ENCODE measurements around the gene DLG5. TPM values are rescaled to one million over a fixed set of nuclear protein-coding genes. Genes with fewer than 3 reads are reported as not detected.
A peak's percentile ranks its signal among the peaks of the same experiment; 100 is the strongest.

Gene DLG5, protein sequence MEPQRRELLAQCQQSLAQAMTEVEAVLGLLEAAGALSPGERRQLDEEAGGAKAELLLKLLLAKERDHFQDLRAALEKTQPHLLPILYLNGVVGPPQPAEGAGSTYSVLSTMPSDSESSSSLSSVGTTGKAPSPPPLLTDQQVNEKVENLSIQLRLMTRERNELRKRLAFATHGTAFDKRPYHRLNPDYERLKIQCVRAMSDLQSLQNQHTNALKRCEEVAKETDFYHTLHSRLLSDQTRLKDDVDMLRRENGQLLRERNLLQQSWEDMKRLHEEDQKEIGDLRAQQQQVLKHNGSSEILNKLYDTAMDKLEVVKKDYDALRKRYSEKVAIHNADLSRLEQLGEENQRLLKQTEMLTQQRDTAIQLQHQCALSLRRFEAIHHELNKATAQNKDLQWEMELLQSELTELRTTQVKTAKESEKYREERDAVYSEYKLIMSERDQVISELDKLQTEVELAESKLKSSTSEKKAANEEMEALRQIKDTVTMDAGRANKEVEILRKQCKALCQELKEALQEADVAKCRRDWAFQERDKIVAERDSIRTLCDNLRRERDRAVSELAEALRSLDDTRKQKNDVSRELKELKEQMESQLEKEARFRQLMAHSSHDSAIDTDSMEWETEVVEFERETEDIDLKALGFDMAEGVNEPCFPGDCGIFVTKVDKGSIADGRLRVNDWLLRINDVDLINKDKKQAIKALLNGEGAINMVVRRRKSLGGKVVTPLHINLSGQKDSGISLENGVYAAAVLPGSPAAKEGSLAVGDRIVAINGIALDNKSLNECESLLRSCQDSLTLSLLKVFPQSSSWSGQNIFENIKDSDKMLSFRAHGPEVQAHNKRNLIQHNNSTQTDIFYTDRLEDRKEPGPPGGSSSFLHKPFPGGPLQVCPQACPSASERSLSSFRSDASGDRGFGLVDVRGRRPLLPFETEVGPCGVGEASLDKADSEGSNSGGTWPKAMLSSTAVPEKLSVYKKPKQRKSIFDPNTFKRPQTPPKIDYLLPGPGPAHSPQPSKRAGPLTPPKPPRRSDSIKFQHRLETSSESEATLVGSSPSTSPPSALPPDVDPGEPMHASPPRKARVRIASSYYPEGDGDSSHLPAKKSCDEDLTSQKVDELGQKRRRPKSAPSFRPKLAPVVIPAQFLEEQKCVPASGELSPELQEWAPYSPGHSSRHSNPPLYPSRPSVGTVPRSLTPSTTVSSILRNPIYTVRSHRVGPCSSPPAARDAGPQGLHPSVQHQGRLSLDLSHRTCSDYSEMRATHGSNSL (N-terminal part only)
- 10 to 100 TPM in 1 of 2 donors, 1 to 10 TPM in 1; 9.7 to 13.1 TPM for total RNA-seq
- 16.8 to 23.3 reads per million in 2 donors for total RNA-seq

DNA sequence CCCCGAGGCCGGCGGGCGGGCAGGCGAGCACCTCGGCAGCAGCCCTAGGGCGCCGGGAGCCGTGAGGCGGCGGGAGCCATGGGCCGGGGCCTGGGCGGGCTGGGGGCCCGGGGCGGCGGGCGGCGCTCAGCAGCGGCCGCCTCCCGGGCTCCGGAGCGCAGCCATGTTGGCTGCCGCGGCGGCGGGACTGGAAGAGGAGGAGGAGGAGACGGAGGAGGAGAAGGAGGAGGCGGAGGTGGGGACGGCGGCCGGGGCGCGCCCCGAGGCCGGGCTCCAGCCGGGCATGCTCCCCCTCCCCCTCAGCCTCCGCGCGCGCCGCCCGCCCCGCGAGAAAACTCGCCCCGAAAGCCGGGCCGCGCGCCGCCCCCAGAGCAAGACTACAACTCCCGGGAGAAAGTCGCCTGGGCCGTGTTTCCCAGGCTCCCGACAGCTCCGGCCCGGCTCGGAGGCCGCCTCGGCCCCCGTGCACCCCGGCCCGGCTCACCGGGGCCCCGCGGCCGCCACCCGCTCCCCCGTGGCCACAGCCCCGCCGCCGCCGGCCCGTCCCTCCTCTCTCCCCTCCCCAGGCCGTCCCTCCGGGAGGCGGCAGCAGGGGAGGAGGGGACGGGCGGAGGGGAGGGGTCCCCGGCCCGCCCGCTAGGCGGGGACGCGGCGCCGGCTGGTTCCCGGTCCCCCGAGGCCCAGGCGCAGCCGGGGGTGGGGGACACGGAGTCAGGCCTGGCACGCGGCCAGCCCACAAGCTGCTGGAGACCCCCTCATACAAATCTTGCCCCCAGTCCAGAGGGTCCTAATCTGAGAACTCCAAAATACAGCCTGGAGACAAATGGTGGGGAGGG lies at the start of gene DLG5:
DLG5 (minus strand) TSS at position 190 of the 836 bp plus-strand sequence. CDS start 235 bp downstream, outside the sequence.
- no peaks in the 10 kb centered on the region for H3K9me3 ChIP-seq (ENCODE audit: control insufficient read depth, low read length, poor library complexity, severe bottlenecking)
- Mint-ChIP-seq H3K4me1 (peaks cover 11% of the 10 kb centered on the region), H3K4me3 (peak within 1 kb of the TSS; percentile 84), H3K36me3 (ENCODE audit: low read depth) (peaks cover 2% of the 10 kb centered on the region), H3K27ac (no peak within 1 kb of the TSS), H3K27me3 (peaks cover 51% of the 10 kb centered on the region)
- ATAC-seq (peak; percentile 72), DNase-seq (no peak)

DNA sequence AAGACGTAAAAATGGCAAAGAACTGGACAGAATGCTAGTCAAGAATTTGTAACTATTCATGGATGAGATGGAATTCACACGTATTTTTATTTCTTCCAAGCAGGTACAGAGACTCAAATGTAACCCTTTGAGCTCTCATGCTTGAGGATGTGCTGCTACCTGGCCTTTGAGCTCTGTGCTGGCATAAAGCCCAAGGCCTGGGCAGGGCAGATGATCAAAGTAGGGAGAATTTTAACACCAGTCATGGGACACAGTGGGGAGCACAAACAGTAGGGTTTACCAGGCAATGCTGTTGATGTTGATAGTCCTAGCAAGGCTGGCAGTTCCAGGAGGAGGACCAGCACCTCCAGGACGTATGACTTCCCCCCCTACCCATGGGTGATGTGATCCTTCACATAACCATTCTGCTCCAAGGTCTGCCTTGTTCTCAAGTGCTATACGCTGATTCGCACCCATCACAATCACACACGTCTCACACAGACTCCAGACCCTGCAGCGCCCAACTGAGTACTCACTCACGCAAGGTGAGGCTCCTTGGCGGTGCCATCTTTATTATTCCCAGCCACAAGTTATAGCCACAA lies 48.6 kb upstream of the DLG5 start:
- ATAC-seq, result no peak
- Mint-ChIP-seq H3K27me3 (no peaks in the 10 kb centered on the region), H3K4me1 (peaks cover 3% of the 10 kb centered on the region), H3K4me3 (no peak overlapping the region), H3K27ac (no peak overlapping the region), H3K36me3 (ENCODE audit: low read depth) (peaks cover 7% of the 10 kb centered on the region)
- H3K9me3 ChIP-seq (ENCODE audit: control insufficient read depth, low read length, poor library complexity, severe bottlenecking), result no peaks in the 10 kb centered on the region
- no peak for DNase-seq

DNA sequence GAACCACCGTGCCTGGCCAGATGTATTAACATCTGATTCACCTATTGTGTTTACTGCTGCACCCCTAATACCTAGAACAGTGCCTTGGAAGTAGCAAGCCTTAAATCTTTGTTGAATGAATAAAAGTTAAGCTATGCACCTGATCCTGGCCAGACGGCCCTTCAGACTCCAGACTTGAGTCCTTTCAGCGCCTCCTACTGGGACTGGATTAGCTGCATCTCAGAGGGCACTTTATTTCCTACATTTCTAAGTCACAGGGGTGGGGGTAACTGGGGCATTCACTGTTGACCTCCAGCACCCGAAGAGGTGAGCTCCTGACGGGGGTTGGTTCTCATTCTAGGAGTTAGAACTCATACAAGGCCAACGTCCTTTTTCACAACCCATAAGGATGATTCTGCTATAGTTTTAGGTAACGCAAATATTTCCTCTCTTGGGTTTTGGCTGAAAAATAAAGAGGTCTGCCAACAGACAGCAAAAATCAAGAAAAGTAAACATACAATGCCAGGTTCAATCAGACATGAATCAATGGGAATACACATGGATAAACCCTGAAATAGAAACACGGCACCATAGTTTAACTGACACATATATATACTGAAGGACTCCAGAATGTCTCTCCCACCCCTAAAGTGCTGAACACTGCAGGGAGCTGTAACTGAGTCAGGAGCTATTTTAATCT lies 48.0 kb upstream of the DLG5 start:
- Mint-ChIP-seq H3K4me3 (no peak overlapping the region), H3K27ac (no peak overlapping the region)
- no peaks in the 10 kb centered on the region for H3K9me3 ChIP-seq (ENCODE audit: control insufficient read depth, low read length, poor library complexity, severe bottlenecking)

DNA sequence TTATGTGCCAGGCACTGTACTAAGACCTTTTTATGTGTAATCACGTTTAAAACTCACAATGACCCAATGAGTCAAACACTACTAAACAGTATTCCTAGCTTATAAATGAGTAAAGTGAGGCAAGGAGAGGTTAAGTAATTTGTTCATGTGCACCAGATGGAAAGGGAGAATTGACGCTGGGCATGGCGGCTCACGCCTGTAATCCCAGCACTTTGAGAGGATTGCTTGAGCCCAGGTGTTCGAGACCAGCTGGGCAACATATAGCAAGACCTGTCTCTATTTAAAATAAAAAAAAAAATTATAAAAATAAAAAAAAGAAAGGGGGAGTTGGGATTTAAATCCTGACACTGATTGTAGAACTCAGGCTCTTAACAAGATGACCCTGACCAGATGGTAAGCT lies 46.7 kb upstream of the DLG5 start:
- DNase-seq (no peak), ATAC-seq (no peak)
- Mint-ChIP-seq H3K4me3 (no peak overlapping the region), H3K27ac (peak overlapping the region; percentile 34), H3K36me3 (ENCODE audit: low read depth) (peaks cover 7% of the 10 kb centered on the region), H3K27me3 (no peaks in the 10 kb centered on the region), H3K4me1 (peaks cover 3% of the 10 kb centered on the region)
- H3K9me3 ChIP-seq (ENCODE audit: control insufficient read depth, low read length, poor library complexity, severe bottlenecking), result no peaks in the 10 kb centered on the region

More for the DNA sequence above, 48.0 kb upstream of the DLG5 start:
- Mint-ChIP-seq H3K36me3 (ENCODE audit: low read depth) (peaks cover 7% of the 10 kb centered on the region), H3K27me3 (no peaks in the 10 kb centered on the region), H3K4me1 (peaks cover 3% of the 10 kb centered on the region)
- ATAC-seq (no peak), DNase-seq (no peak)

DNA sequence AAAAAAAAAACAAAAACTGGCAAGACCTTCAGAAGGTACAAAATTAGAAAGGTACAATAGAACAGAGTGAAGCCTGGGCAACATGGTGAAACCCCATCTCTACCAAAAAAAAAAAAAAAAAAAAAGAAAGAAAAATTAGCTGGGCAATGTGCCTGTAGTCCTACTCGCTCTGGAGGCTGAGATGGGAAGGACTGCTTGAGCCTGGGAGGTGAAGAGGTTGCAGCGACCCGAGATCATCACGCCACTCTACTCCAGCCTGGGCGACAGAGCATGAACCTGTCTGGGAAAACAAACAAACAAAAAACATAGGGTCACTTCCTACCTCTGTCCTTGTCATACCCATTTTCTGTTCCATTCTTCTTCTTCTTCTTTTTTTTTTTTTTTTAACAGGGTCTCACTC lies 45.6 kb upstream of the DLG5 start:
- Mint-ChIP-seq H3K4me3 (no peak overlapping the region), H3K36me3 (ENCODE audit: low read depth) (peaks cover 2% of the 10 kb centered on the region), H3K4me1 (peaks cover 5% of the 10 kb centered on the region), H3K27me3 (no peaks in the 10 kb centered on the region), H3K27ac (peak overlapping the region; percentile 34)
- ATAC-seq (no peak), DNase-seq (no peak)
- no peaks in the 10 kb centered on the region for H3K9me3 ChIP-seq (ENCODE audit: control insufficient read depth, low read length, poor library complexity, severe bottlenecking)

DNA sequence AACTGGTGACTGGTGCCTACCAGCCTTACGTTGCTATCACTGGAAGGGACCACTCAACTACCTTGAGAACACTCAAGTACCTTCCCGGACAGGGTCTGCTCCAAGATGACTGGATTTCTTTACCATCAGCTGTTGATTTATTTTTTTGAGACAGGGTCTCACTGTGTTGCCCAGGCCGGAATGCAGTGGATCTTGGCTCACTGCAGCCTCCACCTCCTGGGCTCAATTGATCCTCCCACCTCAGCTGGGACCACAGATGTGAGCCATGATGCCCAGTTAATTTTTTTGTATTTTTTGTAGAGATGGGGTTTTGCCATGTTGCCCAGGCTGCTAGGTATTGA lies 45.2 kb upstream of the DLG5 start:
- Mint-ChIP-seq H3K27me3 (no peaks in the 10 kb centered on the region), H3K36me3 (ENCODE audit: low read depth) (peaks cover 2% of the 10 kb centered on the region), H3K27ac (no peak overlapping the region), H3K4me3 (no peak overlapping the region), H3K4me1 (peaks cover 5% of the 10 kb centered on the region)
- no peaks in the 10 kb centered on the region for H3K9me3 ChIP-seq (ENCODE audit: control insufficient read depth, low read length, poor library complexity, severe bottlenecking)
- ATAC-seq, result no peak
- DNase-seq, result no peak

DNA sequence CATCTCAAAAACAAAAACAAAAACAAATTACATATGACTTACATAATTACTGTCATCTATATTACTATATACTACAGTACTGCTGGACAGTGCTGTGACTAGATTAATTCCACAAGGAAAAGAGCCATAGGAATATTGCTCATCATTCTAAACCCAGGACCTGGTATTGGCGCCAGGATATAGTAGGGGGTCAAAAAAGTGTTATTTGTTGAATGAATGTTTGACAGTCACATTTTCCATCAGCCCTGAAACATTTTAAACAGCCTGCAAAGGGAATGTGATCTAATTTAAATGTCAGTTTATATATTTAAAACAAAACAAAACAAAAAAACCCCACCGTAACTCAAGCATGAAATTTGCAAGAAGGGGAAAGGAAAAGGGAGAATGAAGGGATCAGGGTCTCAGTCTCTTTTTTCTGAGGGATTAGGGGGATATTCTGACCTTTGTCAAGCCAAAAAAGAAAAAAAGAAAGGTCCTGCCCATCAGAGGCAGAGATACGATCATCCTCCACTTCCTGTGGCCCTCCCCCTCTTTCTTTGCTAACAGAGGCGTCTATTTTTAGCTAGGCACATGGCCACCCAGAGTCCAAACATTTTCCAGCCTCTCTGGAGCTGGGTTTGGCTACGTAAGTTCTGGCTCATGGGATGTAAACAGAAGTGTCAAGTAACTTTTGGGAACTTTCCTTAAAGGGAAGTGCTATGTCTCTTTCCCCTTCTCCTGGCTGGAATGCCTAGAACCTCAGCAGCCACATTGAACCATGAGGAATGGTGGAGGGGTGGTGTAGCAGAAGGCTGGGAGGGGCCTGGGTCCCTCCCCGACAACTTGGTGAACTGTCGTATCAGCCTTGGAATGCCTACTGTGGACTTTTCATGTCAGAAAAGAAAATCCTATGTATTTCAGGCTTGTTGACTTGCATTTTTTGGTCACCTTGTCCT lies 44.6 kb upstream of the DLG5 start:
- H3K27me3 Mint-ChIP-seq, result no peaks in the 10 kb centered on the region
- H3K4me1 Mint-ChIP-seq, result peaks cover 5% of the 10 kb centered on the region

DNA sequence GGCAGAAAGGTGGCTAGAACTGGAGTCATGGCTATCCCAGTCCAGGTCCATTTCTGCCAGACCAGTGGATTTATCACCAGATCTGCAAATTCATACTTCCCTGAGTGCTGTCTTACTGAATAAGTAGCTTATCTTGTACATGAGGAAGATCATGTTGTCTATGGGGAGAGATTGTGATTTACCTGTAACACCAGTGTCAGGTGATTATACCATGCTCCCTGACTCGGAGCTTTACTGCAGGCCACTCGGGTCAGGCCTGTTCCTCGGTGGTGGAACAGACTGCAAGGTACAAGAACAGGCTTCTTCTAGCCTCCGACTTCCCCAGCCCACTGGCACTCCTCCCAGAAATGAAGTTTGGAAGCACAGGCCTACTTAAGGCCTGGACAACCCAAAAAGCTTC lies 42.6 kb upstream of the DLG5 start:
- Mint-ChIP-seq H3K27ac (no peak overlapping the region), H3K4me1 (peaks cover 5% of the 10 kb centered on the region), H3K4me3 (no peak overlapping the region), H3K27me3 (no peaks in the 10 kb centered on the region), H3K36me3 (ENCODE audit: low read depth) (peaks cover 2% of the 10 kb centered on the region)
- no peaks in the 10 kb centered on the region for H3K9me3 ChIP-seq (ENCODE audit: control insufficient read depth, low read length, poor library complexity, severe bottlenecking)
- ATAC-seq (no peak), DNase-seq (no peak)

More for the DNA sequence above, 44.6 kb upstream of the DLG5 start:
- no peak for DNase-seq
- H3K36me3 Mint-ChIP-seq (ENCODE audit: low read depth), result peaks cover 2% of the 10 kb centered on the region
- no peak for ATAC-seq
- no peak overlapping the region for H3K4me3 Mint-ChIP-seq
- H3K27ac Mint-ChIP-seq, result no peak overlapping the region
- no peaks in the 10 kb centered on the region for H3K9me3 ChIP-seq (ENCODE audit: control insufficient read depth, low read length, poor library complexity, severe bottlenecking)

DNA sequence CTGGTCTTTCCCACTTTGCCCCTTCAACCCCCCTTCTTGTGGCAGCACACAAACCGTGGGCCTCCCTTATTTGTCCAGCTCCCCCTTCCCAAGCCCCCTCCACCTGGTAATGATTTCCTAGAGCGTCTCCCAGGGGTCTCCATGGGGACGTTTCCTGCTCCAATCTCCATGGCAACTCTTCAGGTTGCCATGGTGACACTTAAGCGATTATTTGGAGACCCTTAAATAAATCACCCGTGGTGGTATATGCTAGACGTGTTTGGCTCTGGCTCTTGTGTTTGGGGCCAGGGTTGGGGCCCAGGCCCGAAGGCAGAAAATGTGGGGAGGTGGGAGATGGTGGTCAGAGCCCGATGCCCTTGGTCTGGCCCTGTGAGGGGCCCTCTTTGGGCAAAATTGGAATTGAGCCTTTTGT lies 41.1 kb upstream of the DLG5 start:
- H3K9me3 ChIP-seq (ENCODE audit: control insufficient read depth, low read length, poor library complexity, severe bottlenecking), result no peaks in the 10 kb centered on the region
- H3K4me1 Mint-ChIP-seq, result peaks cover 2% of the 10 kb centered on the region
- H3K27ac Mint-ChIP-seq, result no peak overlapping the region
- H3K4me3 Mint-ChIP-seq, result no peak overlapping the region
- ATAC-seq (no peak), DNase-seq (no peak)
- H3K27me3 Mint-ChIP-seq, result no peaks in the 10 kb centered on the region
- H3K36me3 Mint-ChIP-seq (ENCODE audit: low read depth), result peaks cover 2% of the 10 kb centered on the region

DNA sequence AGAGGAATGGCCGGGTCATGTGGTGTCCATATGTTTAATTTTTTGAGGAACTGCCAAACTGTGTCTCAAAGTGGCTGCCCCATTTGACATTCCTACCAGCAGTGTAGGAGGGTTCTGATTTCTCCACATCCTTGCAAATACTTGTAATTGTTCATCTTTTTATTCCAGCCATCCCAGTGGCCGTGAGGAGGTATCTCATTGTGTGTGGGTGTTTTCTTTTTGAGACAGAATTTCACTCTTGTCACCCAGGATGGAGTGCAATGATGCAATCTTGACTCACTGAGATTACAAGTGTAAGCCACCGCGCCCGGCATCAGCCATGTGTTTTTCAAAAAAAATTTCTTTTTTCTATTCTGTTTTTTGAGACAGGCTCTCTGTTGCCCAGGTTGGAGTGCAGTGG lies 38.7 kb upstream of the DLG5 start:
- Mint-ChIP-seq H3K4me1 (peaks cover 2% of the 10 kb centered on the region), H3K27ac (no peak overlapping the region), H3K36me3 (ENCODE audit: low read depth) (peaks cover 2% of the 10 kb centered on the region), H3K4me3 (no peak overlapping the region), H3K27me3 (peaks cover 4% of the 10 kb centered on the region)
- DNase-seq (no peak), ATAC-seq (no peak)
- H3K9me3 ChIP-seq (ENCODE audit: control insufficient read depth, low read length, poor library complexity, severe bottlenecking), result no peaks in the 10 kb centered on the region

DNA sequence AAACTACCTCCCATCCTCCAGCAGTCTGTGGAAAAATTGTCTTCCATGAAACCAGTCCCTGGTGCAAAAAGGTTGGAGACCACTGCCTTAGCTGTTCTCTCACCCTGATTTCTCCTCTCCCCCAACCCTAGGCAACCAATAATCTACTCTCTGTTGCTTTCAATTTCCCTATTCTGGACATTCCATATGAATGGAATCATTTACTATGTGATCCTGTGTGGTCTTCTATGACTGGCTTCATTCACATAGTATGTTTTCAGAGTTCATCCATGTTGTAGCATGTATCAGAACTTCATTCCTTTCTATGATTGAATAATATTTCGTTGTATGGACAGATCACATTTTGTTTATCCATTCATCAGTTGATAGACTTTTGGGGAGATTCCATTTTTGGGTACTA lies 38.3 kb upstream of the DLG5 start:
- Mint-ChIP-seq H3K27me3 (peaks cover 4% of the 10 kb centered on the region), H3K36me3 (ENCODE audit: low read depth) (peaks cover 2% of the 10 kb centered on the region)

More for the DNA sequence above, 38.3 kb upstream of the DLG5 start:
- no peak for DNase-seq
- peaks cover 2% of the 10 kb centered on the region for H3K4me1 Mint-ChIP-seq
- no peak for ATAC-seq
- no peak overlapping the region for H3K4me3 Mint-ChIP-seq
- H3K27ac Mint-ChIP-seq, result no peak overlapping the region
- no peaks in the 10 kb centered on the region for H3K9me3 ChIP-seq (ENCODE audit: control insufficient read depth, low read length, poor library complexity, severe bottlenecking)

All from T-helper 17 cell (primary cell).